Astrocyte of the cerebellum (primary cell): ENCODE measurements around the gene COL4A2.

Experiments used
- DNase-seq: peaks from one replicate; pipeline ENCODE4 v3.0.0-alpha.2; 2011; ENCODE audit warnings: low read depth
- H3K4me3 ChIP-seq: 2 replicates; pipeline ENCODE4 v1.5.1; 2011; ENCODE audit warnings: mild to moderate bottlenecking, low read depth, low read length, moderate library complexity
- in situ Hi-C: cut with HindIII; loops from 2 replicates; pipeline ENCODE4 v1.10.0; 2017; ENCODE audit warnings: low sequenced_read_pairs
- TF ChIP-seq, protein P1 (sequence below): IDR thresholded peaks from 2 replicates; pipeline ENCODE4 v1.5.1; 2012; ENCODE audit warnings: low read length, low read depth, moderate library complexity, mild to moderate bottlenecking; ENCODE audit errors: missing control alignments

The COL4A2 gene

DNA sequence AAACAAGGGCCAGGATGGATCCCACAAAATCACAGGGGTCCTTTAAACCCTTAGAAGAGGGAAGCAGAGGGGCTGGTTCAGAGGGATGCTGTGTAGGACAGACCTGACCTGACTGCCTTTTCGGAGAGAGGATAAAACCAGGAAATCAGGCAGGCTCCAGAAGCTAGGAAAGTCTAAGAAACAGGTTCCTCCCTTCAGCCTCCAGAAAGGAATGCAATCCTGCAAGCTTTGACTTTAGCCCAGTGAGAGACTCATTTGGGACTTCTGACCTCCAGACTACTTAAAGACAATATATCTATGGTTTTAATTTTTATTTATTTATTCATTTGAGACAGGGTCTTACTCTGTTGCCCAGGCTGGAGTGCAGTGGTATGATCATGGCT is 249.1 kb downstream of the COL4A2 start:
- TF ChIP-seq, protein P1, sequence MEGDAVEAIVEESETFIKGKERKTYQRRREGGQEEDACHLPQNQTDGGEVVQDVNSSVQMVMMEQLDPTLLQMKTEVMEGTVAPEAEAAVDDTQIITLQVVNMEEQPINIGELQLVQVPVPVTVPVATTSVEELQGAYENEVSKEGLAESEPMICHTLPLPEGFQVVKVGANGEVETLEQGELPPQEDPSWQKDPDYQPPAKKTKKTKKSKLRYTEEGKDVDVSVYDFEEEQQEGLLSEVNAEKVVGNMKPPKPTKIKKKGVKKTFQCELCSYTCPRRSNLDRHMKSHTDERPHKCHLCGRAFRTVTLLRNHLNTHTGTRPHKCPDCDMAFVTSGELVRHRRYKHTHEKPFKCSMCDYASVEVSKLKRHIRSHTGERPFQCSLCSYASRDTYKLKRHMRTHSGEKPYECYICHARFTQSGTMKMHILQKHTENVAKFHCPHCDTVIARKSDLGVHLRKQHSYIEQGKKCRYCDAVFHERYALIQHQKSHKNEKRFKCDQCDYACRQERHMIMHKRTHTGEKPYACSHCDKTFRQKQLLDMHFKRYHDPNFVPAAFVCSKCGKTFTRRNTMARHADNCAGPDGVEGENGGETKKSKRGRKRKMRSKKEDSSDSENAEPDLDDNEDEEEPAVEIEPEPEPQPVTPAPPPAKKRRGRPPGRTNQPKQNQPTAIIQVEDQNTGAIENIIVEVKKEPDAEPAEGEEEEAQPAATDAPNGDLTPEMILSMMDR = no peak
- no peak overlapping the region for H3K4me3 ChIP-seq
- no peak for DNase-seq
- in situ Hi-C loops = no loop called here

DNA sequence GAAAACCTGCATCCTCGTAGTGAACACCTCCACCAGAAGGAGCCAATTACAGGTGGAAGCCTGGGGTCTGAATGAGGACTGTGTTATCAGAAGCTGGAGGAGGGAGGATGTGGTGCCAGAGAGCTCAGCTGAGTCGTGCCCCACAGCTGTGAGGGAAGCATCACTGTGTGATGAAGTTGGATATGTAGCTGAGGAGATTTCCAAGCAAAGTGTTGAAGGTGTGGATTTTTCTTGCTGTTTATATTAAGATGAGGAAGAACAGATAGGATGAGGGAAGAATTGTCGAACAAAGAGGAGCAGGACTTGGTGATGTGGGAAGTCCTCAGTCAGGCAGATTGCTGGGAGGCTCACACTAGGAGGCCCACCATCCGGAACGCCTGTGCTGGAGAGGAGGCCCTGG is 250.0 kb downstream of the COL4A2 start:
- in situ Hi-C loops = no loop called here
- no peak for DNase-seq
- TF ChIP-seq, protein P1 = no peak
- H3K4me3 ChIP-seq = no peak overlapping the region

DNA sequence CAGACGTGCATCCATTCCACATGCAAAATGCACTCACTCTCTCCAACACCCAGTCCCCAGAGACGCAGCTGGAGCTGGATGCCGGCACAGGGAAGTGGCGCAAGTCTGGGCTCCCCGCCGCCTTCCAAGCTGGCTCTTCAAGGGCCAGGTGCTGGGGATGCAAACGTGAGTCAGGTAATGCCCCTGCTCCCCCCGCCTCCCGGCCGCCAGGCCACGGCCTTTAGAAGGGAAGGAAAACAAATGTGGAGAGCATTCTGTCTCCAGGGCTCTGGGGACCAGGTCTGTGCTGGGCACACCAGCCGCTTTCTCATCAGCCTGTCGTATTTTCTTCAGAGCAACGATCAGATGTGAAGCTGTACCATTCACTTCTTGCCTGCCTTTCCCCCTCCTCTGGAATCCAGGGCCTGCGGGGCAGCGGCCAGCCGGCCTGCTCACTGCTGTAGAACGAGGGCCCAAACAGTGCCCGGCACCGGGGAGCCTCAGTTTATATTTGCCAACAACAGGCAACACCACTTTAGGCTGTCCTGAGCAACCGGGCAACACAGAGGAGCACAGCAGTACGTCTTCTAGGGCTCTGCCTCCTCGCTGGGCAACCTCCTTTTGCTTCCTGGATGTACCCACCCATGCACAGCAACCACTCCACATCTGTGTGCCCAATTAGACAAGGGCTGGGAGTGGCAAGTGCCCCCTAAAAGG is 250.7 kb downstream of the COL4A2 start:
- in situ Hi-C loops = no loop called here
- TF ChIP-seq, protein P1 = no peak
- no peak overlapping the region for H3K4me3 ChIP-seq
- no peak for DNase-seq

DNA sequence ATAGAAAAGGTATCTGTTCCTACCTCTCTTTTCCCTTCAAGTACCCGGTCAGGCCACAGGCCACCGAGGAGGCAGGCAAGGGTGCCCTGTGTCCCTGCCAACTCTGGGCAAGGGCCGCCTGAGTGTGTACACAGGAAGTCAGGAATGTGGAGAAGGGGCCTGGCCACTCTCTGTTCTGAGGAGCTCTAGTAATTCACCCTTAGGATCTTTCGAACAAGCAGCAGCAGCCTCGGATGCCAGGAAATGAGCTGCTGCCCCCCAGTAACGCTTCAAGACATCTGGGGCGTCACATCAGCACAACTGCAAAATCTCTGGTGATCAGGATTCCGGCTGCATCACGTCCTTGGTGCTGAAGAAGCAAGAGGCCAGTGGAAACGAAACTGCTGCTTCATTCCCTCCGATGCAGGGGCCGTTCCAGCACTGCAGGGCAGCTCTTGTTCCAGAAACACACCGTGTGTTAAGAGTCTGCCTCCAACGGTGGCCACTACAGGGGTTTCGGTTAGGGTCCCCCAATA is 252.4 kb downstream of the COL4A2 start:
- TF ChIP-seq, protein P1 = no peak
- H3K4me3 ChIP-seq = no peak overlapping the region
- in situ Hi-C loops = no loop called here
- DNase-seq = no peak

DNA sequence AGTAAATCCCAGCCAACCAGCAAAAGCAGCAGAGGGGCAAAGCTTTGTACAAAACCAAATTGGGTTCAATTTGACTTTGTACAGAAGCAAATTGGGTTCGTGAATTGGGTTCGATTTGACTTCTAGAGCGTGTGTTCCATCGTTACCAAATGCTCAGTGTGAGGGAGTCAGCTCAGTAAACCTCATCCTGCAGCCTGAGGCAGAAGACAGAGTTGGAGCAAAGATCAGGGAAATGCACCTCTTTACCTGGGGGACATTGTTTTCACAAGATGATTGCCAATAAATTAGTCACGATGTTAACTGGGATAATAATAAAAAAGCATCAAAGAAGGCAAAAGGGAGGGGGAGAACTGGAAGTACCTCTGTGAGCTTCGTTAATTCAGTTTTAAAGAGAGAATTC is 252.9 kb downstream of the COL4A2 start:
- TF ChIP-seq, protein P1 = no peak
- no peak overlapping the region for H3K4me3 ChIP-seq
- in situ Hi-C loops = no loop called here
- no peak for DNase-seq

DNA sequence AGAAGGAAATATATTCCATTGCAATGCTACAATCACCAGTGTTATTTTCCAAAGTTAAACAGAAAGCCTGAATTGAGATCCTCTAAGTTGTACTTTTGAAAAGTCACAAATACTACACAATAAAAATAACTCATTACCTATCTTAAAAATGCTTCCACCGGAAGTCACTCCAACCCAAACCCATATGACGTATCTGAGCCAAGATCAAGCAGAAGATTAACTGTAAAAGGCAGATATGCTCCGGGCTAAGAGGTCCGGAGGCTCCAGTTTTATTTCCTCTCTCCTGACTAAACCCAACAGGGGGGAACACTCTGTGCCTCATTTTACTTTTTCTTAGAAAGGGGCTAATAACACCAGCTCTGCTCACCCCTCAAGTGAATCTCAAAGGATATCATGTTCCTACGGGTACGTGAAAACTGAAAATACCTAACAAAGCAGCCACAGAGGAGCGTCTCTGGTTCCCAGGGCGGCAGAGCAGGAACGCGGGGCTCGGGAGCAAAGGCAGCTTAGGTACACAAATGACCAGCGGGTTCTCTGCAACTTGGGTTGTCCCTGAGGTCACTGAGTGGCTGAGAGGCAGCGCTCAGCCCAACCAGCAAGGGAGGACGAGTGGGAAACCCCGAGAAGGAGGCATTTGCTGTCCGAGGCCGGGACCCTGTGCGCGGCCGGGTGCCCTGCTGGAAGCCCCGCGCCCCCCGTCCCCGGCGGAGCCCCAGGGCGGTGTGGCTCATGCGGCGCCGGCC is 253.7 kb downstream of the COL4A2 start:
- in situ Hi-C loops = no loop called here
- no peak for DNase-seq
- H3K4me3 ChIP-seq = peak overlapping the region; percentile 62
- TF ChIP-seq, protein P1 = no peak
